GM19239 (cell line): ENCODE data around the gene RNF225.
A peak's percentile ranks its signal among the peaks of the same experiment; 100 is the strongest.
"Not testable (repeated sequence)": the region's sequence is repeated elsewhere in the genome, so short reads cannot be mapped to it uniquely, and the experiment has no call there.

Experiments used
- DNase-seq: peaks from one replicate; pipeline ENCODE4 v3.0.0; 2011; ENCODE audit warnings: low spot score; ENCODE audit not compliant: insufficient read length
- FAIRE-seq: peaks from 2 replicates; lab custom pipeline; 2011; peaks lifted over from hg19 to GRCh38; lab: Jason Lieb, UNC

Gene RNF225

DNA sequence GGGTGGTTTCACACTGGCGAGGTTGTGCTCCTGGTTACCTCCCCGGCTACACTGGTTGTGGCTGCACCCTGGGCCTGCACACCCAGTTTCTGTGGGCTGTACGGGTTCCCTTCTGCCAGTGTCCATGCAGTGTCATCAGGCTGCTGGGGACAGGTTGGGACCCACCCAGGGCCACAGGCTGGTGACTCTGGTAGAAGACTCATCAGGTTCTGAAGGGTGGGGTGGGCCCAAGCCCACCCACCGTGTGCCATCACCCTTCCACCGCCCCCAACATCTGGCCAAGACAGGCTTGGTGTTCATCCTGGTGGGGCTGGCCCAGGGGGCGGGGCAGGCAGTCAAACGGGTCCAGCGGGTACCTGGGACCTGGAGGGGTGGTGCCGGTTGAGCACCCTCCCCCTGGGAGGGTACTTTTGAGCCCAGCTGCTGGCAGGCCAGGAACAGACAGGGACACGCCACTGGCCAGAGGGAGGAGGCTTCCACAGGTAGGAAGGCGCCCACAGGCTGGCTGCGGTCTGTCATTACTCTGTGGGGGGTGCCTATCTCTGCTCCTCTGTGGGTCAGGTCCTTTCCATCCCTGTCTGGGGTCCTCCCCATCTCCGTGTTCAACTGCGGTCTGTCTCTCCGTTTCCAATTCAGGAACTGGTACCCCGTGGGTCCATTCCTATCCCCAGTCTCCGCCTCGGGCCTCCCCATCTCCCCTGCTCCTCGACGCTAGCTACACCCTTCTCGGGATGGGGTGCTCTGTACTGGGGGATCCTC lies at the start of gene RNF225:
RNF225 (plus strand) TSS at position 437 of the 759 bp plus-strand sequence. CDS start 434 bp downstream, outside the sequence.
- DNase-seq: no peak
- no peak for FAIRE-seq

DNA sequence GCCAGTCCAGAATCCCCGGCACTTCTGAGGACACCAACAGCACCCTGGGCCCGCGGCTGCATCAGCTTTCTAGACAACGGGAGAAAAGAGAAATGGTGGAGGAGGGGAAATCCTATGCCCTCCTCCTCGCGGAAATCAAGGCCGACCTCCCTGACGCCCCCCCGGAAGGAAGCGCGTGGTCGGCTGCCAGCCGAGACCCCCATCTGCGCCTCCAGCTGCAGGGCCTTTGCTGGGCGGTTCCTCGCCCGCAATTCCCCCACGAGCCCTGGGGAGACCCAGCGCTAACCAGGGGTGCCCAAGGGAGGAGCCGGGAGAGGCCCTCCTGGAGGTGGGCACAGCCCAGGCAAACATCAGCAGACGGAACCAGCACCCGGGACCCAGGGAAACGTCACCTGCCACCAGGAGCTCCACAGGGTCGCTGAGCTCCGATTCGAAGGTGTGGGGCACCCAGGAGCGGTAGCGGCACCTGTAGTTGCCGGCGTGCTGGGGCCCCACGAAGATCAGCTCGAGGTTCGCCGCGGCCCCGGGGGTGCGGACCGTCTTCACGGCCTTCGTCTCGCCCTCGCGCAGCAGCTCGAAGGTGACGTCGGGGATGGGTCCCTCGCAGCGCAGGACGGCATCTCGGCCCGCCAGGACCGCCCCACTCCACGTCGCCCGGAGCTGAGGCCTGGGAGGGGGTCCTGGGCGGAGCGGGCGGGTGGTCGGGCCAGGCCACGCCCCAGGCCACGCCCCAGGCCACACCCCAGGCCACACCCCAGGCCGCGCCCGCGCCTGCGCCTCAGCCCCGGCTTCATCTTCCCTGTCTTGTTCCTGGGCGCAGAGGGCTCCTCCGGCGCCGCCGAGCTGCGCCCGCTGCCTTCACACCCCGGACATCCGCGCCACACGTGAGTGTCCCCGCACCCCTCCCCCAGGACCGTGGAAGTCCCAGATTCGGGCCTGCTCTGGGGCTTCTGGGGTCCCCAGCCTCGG lies 48.2 kb upstream of the RNF225 start:
- peak; percentile 78 for FAIRE-seq
- peak; percentile 95 for DNase-seq

DNA sequence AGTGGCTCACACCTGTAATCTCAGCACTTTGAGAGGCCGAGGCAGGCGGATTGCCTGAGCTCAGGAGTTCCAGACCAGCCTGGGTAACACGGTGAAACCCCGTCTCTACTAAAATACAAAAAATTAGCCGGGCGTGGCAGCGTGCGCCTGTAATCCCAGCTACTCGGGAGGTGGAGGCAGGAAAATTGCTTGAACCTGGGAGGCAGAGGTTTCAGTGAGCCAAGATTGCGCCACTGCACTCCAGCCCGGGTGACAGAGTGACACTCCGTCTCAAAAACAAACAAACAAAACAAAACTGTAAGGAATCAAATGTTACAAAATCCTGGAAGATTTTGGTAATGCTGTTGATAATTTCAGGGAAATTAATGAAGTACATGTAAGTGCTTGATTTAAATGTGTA lies 47.4 kb upstream of the RNF225 start:
- DNase-seq: not testable (repeated sequence)
- FAIRE-seq: peak; percentile 70

DNA sequence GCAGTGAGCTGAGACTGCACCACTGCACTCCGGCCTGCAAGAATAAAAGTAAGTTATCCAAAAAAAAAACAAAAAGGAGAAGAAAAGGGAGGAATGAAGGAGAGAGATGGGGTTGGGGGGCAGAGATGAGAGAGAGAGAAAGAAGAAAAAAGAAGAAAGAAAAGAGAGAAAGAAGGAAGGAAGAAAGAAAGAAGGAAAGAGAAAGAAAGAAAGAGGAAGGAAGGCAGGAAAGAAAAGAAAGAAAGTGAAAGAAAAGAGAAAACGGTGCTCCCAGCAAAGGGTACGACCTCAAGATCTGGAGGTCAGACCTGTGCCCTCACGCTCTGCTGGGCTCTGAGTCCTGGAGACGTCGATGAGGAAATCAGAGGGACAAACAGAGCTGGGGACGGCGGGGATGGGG lies 45.9 kb upstream of the RNF225 start:
- no peak for FAIRE-seq
- DNase-seq: no peak

DNA sequence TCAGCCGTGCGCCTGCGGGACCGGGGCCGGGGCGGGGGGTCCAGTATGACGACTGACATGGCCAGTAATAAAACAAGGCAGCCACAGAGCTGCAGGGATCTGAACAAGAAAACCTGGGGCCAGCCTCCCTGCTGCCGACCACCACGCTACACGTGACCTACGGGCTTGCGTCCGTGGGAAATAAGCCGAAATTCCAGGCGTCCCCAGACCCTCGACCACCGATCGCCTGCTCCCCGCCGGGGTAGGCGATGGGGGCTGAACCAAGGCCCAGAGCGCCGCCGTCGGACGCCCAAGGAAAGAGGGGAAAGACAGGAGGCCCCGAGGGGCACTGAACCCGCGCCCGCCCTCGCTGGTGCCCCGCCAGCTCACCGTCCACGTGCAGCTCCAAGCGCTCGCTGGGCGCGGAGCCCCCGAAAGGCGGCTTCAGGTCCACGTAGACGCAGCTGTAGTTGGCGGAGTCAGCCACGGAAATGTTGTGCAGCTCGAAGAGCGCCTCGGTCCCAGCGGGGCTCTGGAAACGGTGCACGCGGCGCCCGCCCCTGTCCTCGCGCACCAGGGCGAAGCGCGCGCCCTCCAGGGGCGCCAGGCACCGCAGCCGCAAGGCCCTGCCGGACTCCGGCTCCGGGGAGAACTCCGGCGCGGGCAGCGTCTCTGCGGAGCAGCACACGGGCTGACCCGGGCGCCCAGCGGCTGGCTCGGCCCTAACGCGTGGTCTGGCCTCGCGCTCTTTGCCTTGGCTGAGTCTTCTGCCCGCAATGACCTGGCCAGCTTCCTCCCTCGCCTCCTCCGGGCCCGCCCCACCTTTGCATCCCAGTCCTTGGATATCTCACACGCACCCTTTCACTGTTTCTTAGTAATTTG lies 45.2 kb upstream of the RNF225 start:
- DNase-seq (no peak), FAIRE-seq (no peak)

DNA sequence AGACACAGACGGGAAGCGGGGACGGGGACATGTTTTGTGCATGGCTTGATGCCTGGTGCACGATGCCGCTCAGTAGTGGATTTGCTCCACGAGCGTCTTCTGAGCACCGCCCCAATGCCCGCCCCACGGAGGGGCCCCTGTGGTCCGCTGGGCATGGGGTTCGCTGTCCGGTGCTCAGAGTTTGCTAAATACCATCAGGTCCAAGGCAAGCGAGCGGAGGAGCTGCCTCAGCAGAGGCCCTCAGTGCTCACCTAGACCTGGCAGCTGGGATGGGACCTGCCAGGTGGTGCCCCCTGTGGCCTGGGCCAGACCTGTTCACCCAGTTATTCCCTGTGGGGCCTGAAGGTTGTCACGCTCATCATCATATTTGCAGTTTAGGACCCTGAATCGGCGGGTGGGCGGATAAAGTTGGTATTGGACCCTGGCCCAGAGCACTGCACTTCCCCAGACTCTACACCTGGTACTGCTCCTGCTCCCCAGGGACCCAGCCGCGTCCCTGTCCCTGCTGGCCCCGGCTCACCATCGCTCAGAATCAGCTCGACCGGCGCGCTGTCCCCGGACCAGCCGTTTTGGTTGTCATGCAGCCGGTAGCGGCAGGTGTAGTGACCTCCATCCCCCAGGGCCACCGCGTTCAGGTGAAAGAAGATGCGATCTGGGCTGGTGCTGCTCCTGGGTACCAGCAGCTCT lies 44.4 kb upstream of the RNF225 start:
- DNase-seq: no peak
- no peak for FAIRE-seq

DNA sequence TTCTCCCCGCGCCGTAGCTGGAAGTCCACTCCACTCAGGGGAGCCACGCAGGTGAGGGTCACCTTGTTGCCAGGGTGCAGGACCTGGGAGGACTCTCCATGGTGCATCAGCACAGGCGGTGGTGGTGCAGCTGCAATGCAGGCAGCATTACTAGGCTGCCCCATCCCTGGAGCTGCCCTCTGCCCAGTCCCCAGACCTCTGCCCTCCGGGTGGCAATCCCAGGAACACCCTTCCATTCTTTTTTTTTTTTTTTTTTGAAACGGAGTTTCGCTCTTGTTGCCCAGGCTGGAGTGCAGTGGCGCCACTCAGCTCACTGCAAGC lies 43.9 kb upstream of the RNF225 start:
- FAIRE-seq (no peak), DNase-seq (no peak)

DNA sequence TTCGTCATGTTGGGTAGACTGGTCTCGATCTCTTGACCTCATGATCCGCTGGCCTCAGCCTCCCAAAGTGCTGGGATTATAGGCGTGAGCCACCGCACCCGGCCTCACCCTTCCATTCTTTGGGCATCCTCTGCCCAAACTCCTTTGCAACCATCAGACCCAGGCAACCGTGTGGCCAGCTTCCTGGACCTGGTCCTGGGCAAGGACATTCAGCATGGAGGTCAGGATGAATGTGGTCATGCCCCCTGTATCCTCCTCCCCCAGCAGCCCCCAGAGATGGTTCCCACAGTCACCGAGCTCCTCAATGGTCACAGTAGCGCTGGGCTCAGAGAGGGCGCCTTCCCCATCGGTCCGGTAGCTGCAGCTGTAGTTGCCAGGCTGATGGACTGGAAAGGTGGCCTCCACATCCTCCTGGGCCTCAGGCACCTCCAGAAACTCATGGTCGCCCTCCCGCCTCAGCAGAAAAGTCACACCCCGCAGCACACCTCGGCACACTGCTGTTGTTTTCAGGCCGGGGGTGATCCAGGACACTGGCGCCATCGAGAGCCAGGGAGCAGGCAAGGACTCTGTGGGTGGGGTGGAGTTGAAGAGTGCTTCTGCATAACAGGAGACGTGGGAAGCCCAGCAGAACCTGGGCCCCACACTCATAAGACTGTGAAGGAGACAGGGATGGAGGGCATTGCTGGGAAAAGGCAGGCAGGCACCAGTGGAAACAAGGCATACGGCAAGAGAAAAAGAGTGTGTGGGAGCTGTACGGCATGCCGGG lies 43.3 kb upstream of the RNF225 start:
- DNase-seq: no peak
- no peak for FAIRE-seq

DNA sequence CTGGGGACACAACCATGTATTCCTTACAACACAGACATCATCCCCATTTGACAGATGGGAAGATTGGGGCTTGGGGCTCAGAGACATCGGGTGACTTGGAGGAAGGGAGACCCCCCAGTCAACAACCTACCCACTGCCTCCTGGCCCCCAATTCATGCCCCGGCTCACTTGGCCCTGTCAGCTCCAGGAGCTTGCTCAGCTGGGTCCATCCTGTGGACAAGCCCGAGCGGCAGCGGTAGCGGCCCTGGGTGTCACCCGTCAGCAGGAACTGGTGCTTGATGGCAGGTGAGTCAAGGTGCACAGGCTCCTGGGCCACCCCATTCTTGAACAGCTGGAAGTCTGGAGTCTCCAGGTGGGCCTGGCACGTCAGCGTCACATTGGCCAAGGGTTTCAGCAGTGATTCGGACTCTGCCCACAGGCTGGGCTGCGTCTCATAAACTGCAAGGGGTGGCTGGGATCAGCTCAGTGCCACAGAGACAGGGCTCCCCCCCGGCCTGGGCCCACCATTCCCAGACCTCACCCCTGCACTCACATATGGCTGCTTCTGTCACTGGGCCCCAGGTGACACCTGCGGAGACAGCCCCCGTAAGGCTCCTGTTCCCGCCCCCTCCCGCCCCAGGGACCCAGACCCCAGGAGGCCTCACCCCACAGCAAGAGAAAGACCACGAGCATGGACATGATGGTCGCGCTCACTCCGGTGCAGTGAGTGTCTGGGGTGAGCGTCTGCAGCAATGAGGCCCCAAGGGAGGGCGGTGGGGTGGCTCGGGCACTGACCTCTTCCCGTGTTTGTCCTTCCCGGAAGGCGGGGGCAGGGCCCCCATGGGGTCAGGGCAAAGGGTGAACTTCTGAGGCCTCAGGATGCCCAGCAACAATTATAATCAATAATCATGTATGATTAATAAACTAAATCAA lies 42.4 kb upstream of the RNF225 start, which contains the start of gene A1BG:
A1BG (minus strand) TSS at position 733 of the 912 bp plus-strand sequence; CDS start at position 678, 55 bp downstream.
- DNase-seq (no peak), FAIRE-seq (no peak)

DNA sequence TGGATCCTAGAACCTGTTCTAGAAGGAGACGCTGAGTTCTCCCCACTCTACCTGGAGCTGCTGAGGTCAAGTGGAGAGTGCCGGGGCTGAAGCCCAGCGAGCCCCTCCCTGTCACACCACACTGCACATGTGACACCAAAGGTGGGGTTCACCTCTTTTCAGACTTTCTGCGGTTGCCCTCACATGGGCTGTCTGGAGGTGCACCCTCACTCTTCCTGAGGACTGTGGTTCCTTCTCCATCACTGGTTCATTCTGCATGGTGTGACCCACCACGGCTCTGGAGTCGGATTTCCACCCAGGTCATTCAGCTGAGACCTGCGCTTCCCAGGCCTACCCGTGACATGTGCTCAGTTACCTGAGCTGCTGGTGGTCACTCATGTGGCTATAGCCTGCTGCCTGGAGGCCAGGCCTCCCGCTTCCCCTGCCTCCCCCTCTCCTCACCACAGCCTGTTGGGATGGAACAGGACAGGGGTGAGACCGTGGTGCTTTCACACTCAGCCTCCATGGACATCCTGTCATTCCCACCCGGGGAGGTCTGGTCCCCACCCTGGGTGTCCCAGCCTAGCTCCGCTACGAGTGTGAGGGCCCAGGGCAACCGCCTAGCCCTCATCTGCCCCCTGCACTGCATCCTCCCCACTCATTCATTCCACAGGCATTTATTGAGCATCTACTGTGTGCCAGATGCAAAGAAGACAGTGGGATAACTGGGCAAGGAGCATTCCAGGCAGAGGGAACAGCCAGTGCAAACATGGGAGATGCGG lies 41.6 kb upstream of the RNF225 start:
- DNase-seq: no peak
- no peak for FAIRE-seq

DNA sequence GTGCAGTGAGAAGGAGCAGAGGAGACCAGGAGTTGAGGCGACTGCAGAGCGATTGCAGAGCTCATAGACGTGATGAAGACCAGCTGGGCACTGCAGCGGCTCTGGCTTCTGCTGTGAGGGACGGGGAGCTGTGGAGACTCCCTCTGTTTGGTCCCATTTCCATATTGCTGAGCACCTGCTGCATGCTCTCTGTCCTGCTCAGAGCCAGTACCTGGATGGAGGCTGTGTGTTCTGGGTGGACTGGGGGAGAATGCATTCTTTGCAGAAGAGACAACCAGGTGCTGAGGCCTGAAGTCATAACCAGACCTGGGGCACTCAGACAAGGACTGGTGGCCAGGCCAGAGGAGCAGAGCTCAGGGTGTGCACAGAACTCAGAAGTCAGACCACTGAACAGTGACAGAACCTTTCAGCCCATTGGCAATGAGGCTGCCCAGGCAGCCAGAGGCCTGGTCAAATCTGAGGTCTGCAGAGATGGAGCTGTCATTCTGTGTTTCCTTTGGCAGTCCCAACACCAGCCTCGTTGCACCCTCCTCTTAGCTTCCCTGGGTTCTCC lies 40.9 kb upstream of the RNF225 start:
- FAIRE-seq (no peak), DNase-seq (no peak)

DNA sequence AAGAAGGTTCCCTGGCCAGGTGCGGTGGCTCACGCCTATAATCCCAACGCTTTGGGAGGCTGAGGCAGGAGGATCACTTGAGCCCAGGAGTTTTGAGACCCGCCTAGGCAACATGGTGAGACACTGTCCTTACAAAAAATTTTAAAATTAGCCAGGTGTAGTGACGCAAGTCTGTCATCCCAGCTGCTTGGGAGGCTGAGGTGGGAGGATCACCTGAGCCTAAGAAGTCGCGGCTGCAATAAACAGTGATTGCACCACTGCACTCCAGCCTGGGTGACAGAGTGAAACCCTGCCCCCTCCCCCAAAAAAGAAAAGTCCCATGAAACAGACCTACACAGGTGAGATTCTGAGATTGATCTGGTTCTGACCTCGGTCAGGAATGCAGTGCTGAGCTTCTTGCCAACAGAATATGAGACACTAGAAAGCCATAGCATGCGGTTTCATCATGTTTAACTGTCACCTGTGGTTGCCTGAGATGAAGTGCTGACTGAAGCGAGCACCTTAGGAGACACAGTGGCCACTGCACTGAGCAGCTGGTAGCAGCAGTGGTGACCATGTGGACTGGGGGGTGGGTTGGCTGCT lies 40.1 kb upstream of the RNF225 start:
- DNase-seq: no peak
- FAIRE-seq: no peak

DNA sequence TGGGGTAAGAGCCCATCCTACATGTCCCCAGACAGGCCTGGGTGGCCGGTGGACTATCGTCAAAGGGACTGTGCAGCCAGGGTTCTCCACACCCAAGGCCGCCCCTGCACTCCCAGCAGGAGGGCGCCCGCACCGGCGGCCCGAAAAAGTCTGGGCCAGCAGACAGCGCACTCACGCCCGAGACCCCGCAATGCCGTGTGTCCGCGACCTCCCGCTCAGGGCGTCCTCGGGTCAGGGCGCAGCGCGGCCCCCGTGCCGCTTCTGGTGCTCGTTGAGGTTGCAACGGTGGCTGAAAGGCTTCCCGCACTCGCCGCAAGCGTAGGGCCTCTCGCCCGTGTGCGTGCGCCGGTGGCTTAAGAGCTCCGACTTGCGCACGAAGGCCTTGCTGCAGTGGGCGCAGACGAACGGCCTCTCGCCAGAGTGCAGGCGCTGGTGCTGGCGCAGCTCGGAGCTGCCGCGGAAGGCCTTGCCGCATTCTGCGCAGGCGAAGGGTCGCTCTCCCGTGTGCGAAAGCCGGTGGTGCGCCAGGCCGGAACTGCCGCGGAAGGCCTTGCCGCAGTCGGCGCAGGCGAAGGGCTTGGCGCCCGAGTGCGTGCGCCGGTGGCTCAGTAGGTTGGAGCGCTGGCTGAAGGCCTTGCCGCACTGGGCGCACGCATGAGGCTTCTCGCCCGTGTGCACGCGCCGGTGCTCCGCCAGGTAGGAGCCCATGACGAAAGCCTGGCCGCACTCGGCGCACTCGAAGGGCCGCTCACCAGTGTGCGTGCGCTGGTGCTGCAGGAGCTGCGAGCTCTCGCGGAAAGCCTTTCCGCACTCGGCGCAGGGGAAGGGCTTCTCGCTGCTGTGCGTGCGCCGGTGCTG lies 39.3 kb upstream of the RNF225 start:
- no peak for DNase-seq
- no peak for FAIRE-seq

DNA sequence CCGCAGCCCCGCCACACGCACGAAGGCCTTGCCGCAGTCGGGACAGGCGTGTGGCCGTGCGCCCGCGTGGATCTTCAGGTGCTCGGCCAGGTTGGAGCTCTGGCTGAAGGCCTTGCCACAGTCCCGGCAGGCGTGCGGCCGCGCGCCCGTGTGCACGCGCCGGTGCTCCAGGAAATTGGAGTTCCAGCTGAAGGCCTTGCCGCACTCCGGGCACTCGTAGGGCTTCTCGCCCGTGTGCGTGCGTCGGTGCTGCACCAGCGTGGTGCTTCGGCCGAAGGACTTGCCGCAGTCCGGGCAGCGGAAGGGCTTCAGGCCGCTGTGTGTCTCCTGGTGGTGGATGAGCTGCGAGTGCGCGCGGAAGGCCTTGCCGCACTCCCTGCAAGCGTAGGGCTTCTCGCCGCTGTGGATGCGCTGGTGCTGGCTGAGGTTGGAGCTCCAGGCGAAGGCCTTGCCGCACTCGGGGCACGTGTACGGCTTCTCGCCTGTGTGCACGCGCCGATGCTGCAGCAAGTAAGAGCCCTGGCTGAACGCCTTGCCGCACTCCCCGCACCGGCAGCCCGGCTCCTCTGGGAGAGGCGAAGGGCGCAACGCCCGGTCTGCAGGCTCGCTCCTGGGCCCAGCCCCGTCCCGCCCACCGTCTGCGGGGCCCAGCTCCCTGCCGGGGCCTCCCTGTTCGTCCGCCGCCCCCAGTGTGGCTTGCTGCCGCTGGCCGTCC lies 38.5 kb upstream of the RNF225 start:
- DNase-seq (no peak), FAIRE-seq (no peak)

DNA sequence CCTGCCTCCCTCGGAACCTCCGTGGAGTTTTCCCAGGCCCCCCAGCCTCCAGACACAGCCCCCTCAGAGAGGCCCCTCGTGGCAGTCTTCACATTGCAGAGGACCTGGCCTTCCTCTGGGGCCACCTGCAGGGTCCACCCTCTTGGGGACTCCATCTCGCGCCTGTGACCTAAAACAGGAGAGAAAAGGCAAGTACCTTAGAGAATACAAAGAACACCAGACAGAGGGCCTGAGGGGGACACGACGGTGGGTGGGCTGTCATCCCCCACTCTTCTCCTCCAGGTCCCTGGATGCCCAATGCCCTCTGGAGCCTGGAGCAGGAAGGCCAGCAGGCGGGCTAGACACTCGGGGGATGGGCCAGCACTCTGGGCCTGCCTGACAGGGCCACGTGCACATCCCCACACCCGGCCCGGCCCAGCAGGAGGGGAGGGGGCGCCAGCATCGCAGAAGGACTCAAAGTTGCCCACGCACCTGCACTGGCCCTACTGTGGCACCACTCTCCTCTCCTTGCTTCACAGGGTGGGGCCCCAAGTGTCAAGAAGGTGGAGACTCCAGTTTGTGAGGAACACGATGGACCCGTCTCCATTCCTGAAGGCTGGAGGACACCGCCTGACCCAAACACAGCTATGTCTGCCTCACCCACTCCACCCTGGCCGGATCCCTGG lies 37.8 kb upstream of the RNF225 start:
- FAIRE-seq (no peak), DNase-seq (no peak)
